GM12892 (cell line): ENCODE results near the gene EXOC6B.

ENCODE experiments used
- POLR2A ChIP-seq: IDR thresholded peaks from 2 replicates; pipeline ENCODE4 v1.6.1; 2011; ENCODE audit warnings: low read depth, low read length, control low read depth
- POLR2AphosphoS5 ChIP-seq: IDR thresholded peaks from 2 replicates; pipeline ENCODE4 v1.6.1; 2011; ENCODE audit warnings: low read depth, low read length, control low read depth

DNA sequence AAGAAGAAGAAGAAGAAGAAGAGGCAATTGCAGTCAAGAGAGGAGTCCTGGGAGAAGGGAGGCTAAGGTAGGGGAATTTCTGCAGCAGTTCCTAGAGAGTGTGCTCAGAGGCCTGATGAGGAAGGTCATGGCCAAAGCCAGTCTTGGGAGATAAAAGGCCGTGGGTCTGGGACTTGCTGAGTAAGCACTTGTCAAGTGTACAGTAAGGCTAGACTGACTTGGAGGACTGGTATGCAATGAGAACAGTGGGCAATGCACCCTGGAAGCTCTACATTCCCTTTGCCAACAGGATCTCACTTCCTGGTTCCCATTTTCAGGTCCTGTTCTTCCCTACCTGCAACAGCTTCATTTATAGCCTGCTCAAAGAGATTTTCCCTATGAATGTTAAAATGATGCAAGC, 649.6 kb downstream of the EXOC6B start:
- TF ChIP-seq POLR2AphosphoS5, result no peak
- TF ChIP-seq POLR2A, result no peak
